NK-92 (cell line): ENCODE data around the gene FBLN7.
"Not testable (repeated sequence)": the region's sequence is repeated elsewhere in the genome, so short reads cannot be mapped to it uniquely, and the experiment has no call there.

Experiments used
- DNase-seq: peaks from one replicate; lab custom pipeline; 2025; ENCODE audit not compliant: unreplicated experiment; lab: John Stamatoyannopoulos, UW

The FBLN7 gene, protein sequence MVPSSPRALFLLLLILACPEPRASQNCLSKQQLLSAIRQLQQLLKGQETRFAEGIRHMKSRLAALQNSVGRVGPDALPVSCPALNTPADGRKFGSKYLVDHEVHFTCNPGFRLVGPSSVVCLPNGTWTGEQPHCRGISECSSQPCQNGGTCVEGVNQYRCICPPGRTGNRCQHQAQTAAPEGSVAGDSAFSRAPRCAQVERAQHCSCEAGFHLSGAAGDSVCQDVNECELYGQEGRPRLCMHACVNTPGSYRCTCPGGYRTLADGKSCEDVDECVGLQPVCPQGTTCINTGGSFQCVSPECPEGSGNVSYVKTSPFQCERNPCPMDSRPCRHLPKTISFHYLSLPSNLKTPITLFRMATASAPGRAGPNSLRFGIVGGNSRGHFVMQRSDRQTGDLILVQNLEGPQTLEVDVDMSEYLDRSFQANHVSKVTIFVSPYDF

GRCh38 chr2:112138159-112139032 lies at the start of gene FBLN7:
Gene FBLN7, plus strand, starts transcription at chr2:112138385. Its CDS starts 271 bp downstream, at chr2:112138656.
- DNase-seq: no peak

DNA sequence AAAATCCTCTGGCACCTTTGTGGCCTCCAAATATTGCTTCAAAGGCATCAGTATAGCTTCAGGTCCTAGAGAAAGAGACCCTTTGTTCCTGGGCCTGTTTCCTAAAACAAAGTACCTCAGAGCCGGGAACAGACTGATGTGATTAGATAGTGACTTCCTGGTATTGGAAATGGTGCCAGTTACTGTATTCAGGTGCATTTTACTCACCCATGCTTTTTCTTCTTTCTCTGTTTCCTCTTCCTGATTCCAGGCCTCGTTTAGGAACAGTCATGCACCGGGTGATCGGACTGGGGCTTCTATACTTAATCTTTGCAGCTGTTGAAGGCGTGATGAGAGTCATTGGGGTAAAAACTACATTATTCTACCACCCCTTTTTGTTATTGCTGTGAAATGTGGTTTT lies 48.8 kb upstream of the FBLN7 start:
- no peak for DNase-seq

- DNase-seq: no peak
Measured at GRCh38 chr2:112092286-112093041, 45.7 kb upstream of the FBLN7 start.

DNA sequence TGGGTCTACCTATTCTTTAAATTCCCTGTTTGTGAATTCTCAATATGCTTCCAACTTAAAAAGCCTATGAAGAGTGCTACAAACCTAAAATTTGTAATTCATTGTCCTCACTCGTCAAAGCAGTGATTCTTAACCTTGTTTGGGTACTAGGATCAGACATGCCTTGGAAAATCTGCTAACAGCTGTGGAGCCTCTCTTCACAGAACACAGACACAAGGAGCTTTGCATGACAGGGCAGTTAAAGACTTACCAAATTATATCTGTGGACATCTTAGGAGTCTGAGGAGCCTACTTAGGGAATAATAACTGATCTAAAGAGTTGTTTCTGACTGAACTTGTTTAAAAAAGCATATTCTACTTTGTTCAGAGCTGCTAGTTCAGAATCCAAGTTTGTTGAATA lies 45.0 kb upstream of the FBLN7 start:
- no peak for DNase-seq

- DNase-seq: no peak
Measured at GRCh38 chr2:112095681-112096080, 42.5 kb upstream of the FBLN7 start.

- DNase-seq: no peak
Measured at GRCh38 chr2:112096098-112096497, 42.1 kb upstream of the FBLN7 start.

GRCh38 chr2:112108178-112108832 lies 29.9 kb upstream of the FBLN7 start:
- no peak for DNase-seq

DNA sequence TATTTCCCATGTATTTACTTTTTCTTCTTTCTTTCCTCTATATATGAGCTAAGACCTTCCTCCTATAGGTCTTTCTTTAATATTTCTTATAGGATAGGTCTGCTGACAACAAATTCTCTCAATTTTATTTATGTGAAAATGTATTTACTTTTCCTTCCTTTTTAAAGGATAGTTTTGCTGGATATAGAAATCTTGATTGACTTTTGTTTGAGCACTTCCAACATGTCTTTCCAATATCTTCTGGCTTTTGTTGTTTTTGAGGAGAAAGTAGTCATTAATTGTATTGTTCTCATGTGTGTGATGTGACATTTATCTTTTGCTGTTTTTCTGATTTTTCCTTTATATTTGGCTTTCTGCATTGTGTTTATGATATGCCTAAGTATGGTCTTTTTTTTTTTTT lies 28.9 kb upstream of the FBLN7 start:
- DNase-seq: no peak

DNA sequence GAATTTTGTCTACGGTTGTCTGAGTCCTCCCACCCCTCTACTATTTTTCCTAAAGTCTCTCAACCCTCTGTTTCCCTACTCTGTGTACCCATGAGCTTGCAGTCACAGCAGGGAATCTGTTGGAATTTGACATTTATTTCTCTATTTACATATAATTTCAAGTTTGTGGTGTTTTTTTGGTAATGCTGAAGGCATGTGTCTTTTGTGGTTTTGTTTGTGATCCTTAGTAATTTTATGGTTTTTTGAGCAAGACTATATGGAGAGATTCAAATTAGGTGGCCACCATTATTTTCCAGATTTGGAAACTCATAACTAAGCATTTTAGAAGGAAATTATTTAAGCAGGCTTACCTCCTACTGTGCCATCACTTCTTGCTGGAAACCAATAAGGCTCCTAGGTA lies 27.2 kb upstream of the FBLN7 start:
- no peak for DNase-seq

- DNase-seq: not testable (repeated sequence)
Measured at GRCh38 chr2:112113354-112113753, 24.8 kb upstream of the FBLN7 start.

GRCh38 chr2:112118148-112118547 lies 20.0 kb upstream of the FBLN7 start:
- no peak for DNase-seq

DNA sequence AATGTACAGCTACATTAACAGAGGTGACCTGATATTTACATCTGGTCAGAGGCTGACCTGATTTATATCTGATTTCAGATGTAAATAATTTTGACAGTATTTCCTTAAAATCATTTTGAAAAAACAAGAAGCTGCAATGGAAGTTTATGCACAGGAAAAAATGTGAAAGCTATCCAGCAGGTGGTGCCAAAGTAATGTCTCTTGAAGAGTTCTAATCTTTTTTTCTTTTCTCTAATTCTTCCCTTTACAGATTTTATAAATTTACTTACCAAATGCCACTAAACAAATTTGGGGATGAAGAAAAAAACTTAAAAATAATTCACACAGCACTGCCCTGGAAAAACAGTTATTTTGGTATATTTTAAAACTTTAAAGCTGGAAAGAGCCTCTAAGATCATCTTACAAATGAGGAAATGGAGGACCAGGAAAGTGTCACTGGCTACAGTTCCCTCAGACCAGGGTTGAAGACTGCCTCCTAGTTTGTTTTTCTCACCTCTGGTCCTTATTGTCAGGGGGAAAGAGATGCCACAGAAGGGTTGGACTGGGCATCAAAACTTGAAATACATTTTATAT lies 16.4 kb upstream of the FBLN7 start:
- DNase-seq: no peak

GRCh38 chr2:112129060-112129459 lies 9.1 kb upstream of the FBLN7 start:
- DNase-seq: no peak

DNA sequence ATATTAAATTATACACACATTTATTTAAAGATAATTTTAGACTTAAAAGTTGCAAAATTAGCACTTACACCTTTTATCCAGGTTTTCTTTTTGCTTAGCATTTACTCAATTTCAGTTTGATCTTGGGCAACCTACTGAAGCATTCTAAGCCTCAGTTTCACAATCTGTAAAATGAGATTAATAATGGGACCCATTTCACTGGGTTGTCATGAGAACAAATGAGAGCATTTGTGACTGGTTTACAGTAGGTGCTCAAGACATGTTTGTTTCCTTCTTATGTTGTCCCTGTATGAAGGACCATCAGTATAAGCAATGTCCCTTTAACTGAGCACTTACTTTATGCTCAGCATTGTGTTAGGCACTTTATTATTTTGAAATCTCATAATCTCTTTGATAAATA lies 4.8 kb upstream of the FBLN7 start:
- DNase-seq: no peak

DNA sequence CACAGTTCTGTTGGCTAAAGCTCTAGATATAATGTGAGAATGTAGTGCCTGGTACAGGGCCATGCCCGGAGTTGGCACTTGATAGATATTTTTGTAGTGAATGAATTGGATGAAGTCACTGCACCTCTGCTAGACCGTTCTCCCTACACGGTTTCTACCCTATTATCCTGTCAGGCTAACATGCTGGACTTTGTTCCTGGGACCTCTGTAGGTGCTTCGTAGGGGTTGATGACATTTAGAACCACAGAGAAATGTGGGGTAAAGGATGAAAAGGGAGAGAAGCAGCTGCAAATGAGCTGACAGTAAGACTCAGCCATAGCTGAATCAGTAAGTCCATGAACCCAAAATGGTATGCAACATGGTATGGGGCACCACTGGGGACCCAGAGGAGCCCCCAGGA lies 4.1 kb upstream of the FBLN7 start:
- no peak for DNase-seq

DNA sequence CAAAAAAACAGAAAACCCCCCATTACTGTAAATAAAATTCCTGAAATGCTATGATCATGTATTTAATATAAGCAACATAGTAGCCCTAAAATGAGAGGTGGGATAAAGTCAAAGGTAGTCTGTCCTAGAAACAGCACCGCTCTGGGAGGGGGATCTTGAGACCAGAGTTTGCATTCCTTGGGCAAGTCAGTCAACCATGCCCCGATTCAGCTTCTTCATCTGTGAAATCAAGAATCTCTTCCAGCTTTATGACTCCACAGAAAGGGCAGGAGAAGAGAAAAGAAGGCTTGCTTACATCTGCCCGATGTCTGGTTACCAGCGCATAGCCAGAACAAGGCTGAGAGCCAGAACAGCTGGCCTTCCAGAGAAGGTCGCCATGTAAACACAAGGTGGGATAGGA lies 2.1 kb upstream of the FBLN7 start:
- DNase-seq: no peak

DNA sequence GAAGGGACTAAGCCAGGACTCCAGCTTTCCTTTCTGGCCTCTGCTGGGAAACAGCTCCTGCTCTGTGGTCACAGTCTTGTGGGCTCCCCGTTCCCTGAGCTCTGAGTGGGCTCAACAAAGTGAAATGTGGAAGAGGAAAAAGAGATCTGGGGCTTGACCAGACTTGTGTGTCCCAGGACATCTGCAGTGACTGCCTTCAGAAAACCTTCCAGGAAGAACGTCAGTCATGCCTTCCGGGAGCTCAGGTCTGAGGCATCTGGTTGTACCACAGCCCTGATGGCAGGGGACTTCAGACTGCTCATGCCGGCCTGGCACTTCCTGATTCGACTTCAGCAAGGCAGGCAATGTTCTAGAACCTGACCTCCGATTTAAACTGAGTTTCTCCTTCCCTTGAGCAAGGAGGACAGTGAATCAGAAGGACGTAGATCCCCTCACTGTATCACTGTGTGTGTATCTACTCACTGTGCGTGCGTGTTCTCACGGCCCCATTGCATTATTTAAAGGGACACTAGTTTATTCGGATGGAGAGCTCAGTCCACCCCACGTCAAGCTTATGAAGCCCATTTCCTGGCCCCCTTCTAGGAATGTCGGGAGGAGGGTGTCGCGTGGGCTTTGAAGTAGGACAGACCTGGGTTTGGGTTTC lies 548 bp upstream of the FBLN7 start:
- no peak for DNase-seq

DNA sequence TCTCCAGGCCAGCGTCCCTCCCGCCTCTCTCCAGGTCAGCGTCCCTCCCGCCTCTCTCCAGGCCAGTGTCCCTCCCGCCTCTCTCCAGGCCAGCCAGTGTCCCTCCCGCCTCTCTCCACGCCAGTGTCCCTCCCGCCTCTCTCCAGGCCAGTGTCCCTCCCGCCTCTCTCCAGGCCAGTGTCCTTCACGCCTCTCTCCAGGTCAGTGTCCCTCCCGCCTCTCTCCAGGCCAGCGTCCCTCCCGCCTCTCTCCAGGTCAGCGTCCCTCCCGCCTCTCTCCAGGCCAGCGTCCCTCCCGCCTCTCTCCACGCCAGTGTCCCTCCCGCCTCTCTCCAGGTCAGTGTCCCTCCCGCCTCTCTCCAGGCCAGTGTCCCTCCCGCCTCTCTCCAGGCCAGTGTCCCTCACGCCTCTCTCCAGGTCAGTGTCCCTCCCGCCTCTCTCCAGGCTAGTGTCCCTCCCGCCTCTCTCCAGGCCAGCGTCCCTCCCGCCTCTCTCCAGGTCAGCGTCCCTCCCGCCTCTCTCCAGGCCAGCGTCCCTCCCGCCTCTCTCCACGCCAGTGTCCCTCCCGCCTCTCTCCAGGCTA lies 939 bp downstream of the FBLN7 start:
- not testable (repeated sequence) for DNase-seq

DNA sequence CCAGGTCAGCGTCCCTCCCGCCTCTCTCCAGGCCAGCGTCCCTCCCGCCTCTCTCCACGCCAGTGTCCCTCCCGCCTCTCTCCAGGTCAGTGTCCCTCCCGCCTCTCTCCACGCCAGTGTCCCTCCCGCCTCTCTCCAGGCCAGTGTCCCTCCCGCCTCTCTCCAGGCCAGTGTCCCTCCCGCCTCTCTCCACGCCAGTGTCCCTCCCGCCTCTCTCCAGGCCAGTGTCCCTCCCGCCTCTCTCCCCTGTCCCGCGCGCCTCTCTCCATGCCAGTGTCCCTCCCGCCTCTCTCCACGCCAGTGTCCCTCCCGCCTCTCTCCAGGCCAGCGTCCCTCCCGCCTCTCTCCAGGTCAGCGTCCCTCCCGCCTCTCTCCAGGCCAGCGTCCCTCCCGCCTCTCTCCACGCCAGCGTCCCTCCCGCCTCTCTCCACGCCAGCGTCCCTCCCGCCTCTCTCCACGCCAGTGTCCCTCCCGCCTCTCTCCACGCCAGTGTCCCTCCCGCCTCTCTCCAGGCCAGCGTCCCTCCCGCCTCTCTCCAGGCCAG lies 1.5 kb downstream of the FBLN7 start:
- DNase-seq: not testable (repeated sequence)
